Skeletal muscle satellite cell (primary cell): ENCODE results near the gene TPT1.
"Not testable (repeated sequence)": the region's sequence is repeated elsewhere in the genome, so short reads cannot be mapped to it uniquely, and the experiment has no call there.

Experiments
- H3K27me3 ChIP-seq: 2 replicates; pipeline ENCODE4 v1.7.0; 2013; ENCODE audit warnings: low read length; ENCODE audit not compliant: control insufficient read depth, insufficient read depth
- H3K36me3 ChIP-seq: 2 replicates; pipeline ENCODE4 v1.7.0; 2013; ENCODE audit warnings: mild to moderate bottlenecking, control low read depth, low read length; ENCODE audit not compliant: insufficient read depth
- H3K4me1 ChIP-seq: 2 replicates; pipeline ENCODE4 v1.7.0; 2013; ENCODE audit warnings: low read length; ENCODE audit not compliant: control insufficient read depth, insufficient read depth
- H3K4me2 ChIP-seq: 2 replicates; pipeline ENCODE4 v1.7.0; 2013; ENCODE audit warnings: mild to moderate bottlenecking, low read length
- H3K4me3 ChIP-seq: 2 replicates; pipeline ENCODE4 v1.7.0; 2013; ENCODE audit warnings: low read length
- H3K9ac ChIP-seq: 2 replicates; pipeline ENCODE4 v1.7.0; 2013; ENCODE audit warnings: mild to moderate bottlenecking, low read depth, low read length, moderate library complexity
- H3K9me3 ChIP-seq: replicated peaks from 2 replicates; pipeline ENCODE4 v1.7.0; 2013; ENCODE audit warnings: mild to moderate bottlenecking, control low read depth, low read length

The TPT1 gene

DNA sequence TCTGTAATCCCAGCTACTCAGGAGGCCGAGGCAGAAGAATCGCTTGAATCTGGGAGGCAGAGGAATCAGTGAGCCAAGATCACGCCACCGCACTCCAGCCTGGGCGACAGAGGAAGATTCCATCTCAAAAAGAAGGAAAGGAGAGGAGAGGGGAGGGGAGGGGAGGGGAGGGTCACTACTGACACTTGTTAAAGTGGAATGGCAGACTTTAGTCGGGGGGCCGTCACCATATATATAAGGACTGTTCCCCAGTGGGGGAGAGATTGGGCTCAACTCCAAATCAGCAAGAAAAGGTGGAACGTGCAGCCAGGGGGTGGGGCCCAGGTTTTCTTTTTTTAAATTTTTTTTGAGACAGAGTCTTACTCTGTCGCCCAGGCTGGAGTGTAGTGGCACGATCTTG, 26.2 kb downstream of the TPT1 start:
- Histone ChIP-seq H3K4me3 (no peak overlapping the region), H3K4me2 (no peak overlapping the region), H3K9ac (no peak overlapping the region), H3K9me3 (no peaks in the 10 kb centered on the region), H3K27me3 (no peaks in the 10 kb centered on the region), H3K4me1 (peaks cover 12% of the 10 kb centered on the region), H3K36me3 (no peaks in the 10 kb centered on the region)

DNA sequence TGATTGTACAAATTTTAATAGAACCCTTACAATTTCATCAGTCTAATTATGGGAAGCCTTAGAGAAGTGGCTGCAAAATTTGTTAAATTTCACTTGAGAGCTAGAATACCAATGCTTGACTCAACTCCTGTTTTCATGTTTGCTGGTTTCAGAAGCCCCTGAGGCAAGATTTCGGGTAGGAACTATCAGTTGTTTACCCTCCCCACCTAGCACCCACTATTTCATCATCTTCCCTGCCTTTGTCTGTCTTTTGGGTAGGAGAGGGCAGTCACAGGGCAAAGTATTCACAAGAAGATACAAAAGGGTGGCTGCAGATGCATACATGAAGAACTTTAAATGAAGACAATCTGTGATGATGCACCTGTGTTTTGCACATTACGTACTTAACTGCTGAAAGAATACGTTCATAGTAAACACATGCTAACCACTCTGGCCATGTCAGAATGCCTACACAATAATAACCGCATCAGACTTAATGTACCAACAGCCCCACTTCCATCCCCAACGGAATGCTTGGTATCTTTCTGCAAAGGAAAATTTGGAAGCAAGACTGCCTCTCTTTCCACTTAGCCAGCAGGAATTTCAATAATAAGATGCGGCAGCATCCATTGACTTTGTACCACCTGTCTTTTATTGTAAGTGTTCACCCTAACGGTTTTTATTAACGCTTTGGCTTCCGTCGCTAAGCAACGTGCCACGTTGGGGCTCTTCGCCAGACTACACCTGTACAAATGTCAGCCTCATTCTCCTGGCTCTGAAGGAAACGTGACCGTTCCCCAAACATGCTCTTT, 30.4 kb downstream of the TPT1 start:
- H3K27me3 ChIP-seq, result no peaks in the 10 kb centered on the region
- H3K4me1 ChIP-seq, result peaks cover 15% of the 10 kb centered on the region
- H3K9ac ChIP-seq, result no peak overlapping the region
- no peaks in the 10 kb centered on the region for H3K36me3 ChIP-seq
- H3K4me3 ChIP-seq, result no peak overlapping the region
- H3K9me3 ChIP-seq, result no peaks in the 10 kb centered on the region
- peak overlapping the region; percentile 96 for H3K4me2 ChIP-seq

DNA sequence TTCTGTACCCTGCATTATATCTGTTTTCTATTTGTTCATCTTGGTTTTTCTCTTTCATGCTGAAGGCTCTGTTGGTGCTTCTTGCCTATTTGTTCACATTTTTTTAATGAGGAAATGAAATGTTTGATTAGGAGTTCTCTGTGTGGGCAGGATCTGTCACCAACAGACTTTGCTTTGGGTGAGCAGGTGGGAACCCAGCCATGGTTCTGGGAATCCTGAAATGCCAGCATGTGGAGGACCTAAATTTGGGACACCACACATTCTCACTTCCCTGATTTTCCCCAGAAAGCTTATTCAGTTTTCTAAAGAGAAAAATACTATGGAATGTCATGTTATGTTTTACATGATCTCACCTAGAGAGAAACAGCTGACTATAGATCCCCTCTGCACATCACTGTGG, 34.0 kb downstream of the TPT1 start:
- Histone ChIP-seq H3K9me3 (no peaks in the 10 kb centered on the region), H3K4me3 (no peak overlapping the region), H3K9ac (no peak overlapping the region)

DNA sequence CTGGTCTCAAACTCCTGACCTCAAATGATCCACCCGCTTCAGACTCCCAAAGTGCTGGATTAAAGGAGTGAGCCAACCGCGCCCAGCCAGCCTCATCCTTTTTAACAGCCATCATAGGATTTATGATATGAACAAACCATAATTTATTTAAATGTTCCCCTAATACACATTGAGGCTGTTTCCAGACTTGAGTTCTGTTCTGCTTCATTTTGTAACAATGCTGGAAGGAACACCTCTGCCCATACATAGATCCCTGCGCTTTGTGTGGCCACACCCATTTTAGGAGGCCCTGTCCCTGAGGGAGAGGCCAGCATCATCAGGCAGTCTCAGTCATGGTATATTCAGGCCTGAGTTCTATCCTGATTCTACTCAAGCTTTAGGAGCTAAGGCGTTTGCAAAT, 35.9 kb downstream of the TPT1 start:
- H3K36me3 ChIP-seq, result no peaks in the 10 kb centered on the region
- H3K9me3 ChIP-seq, result no peaks in the 10 kb centered on the region
- no peak overlapping the region for H3K4me3 ChIP-seq
- peaks cover 3% of the 10 kb centered on the region for H3K4me1 ChIP-seq
- no peak overlapping the region for H3K9ac ChIP-seq
- no peaks in the 10 kb centered on the region for H3K27me3 ChIP-seq
- H3K4me2 ChIP-seq, result no peak overlapping the region

More for the DNA sequence above, 34.0 kb downstream of the TPT1 start:
- no peaks in the 10 kb centered on the region for H3K36me3 ChIP-seq
- no peak overlapping the region for H3K4me2 ChIP-seq
- no peaks in the 10 kb centered on the region for H3K27me3 ChIP-seq
- peaks cover 15% of the 10 kb centered on the region for H3K4me1 ChIP-seq

DNA sequence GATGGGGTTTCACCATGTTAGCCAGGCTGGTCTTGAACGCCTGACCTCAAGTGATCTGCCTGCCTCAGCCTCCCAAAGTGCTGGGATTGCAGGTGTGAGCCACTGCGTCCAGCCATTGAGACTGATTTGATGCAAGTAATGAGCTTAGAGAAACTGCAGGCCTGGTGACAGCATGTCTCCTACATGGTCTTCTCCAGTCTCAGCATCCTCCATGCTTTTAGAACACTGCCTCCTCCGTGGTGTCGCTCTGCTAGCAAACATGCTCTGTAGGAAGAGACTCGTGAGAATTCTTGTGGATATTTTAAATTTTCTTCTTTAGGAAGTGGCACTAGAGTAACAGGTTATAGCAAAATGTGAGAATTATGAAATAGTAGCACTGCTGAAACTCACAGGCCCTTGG, 37.1 kb downstream of the TPT1 start:
- Histone ChIP-seq H3K27me3 (no peaks in the 10 kb centered on the region), H3K4me2 (no peak overlapping the region), H3K36me3 (no peaks in the 10 kb centered on the region), H3K9ac (no peak overlapping the region), H3K4me3 (no peak overlapping the region), H3K4me1 (peaks cover 5% of the 10 kb centered on the region), H3K9me3 (no peaks in the 10 kb centered on the region)

DNA sequence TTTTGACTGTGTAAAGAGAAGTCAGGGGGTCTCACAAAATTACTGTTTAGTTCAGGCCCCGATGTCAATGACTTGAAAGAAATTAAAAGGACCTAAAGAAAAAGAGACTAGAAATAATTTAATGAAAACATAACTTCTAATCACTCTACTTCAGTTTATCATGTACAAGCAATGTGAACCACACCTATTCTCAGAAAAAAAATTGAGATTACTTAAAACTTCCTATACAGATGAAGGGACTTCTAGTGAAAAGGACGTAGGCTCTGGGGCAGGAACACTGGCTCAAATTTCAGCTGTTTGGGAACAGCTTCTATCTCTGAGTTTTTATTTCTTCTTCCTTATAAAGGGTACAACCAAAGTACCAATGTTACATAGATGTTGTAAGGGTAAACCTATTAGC, 38.0 kb downstream of the TPT1 start:
- H3K4me3 ChIP-seq, result no peak overlapping the region
- H3K4me1 ChIP-seq, result peaks cover 6% of the 10 kb centered on the region

DNA sequence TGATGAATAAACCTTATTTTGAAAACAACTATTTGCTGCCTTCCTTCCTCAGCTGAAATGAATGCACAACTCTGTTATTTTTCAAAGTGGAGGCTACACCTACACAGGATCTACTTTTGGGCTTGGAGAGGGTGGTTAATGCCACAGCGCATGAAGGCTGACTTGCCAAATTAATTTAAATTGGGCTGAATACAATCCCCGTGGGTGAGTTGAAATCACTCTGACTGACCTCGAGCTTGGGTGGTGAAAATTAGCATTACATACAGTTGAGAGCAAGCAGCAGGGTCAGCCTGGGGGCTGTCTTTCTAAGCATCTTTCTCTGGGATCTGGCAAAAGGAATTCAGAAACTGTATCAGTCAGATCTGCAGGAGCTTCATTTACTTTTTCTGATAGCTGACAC, 38.5 kb downstream of the TPT1 start:
- H3K4me1 ChIP-seq, result peaks cover 6% of the 10 kb centered on the region
- no peak overlapping the region for H3K4me2 ChIP-seq
- H3K27me3 ChIP-seq, result no peaks in the 10 kb centered on the region
- no peak overlapping the region for H3K9ac ChIP-seq
- H3K36me3 ChIP-seq, result no peaks in the 10 kb centered on the region
- no peak overlapping the region for H3K4me3 ChIP-seq
- no peaks in the 10 kb centered on the region for H3K9me3 ChIP-seq

More for the DNA sequence above, 38.0 kb downstream of the TPT1 start:
- H3K9ac ChIP-seq, result no peak overlapping the region
- H3K27me3 ChIP-seq, result no peaks in the 10 kb centered on the region
- no peaks in the 10 kb centered on the region for H3K36me3 ChIP-seq
- H3K9me3 ChIP-seq, result no peaks in the 10 kb centered on the region
- H3K4me2 ChIP-seq, result no peak overlapping the region

DNA sequence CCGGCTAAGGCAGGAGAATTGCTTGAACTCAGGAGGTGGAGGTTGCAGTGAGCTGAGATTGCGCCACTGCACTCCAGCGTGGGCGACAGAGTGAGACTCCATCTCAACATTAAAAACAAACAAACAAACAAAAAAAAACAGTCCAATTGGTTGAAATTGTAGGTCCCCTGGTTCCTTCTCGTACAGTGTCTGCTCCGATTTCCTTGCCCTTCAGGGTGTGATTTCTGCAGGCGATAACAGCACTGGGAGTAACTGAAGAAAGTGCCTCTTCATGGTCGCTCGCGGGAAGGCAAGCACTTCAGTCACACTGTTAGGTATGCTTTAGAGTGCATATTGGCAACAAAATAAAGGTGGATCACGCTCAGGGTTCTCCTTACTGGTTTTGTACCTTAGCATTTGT, 39.7 kb downstream of the TPT1 start:
- H3K4me2 ChIP-seq, result no peak overlapping the region
- no peaks in the 10 kb centered on the region for H3K9me3 ChIP-seq
- H3K4me3 ChIP-seq, result no peak overlapping the region
- no peaks in the 10 kb centered on the region for H3K27me3 ChIP-seq
- H3K4me1 ChIP-seq, result peaks cover 6% of the 10 kb centered on the region
- no peaks in the 10 kb centered on the region for H3K36me3 ChIP-seq
- no peak overlapping the region for H3K9ac ChIP-seq

DNA sequence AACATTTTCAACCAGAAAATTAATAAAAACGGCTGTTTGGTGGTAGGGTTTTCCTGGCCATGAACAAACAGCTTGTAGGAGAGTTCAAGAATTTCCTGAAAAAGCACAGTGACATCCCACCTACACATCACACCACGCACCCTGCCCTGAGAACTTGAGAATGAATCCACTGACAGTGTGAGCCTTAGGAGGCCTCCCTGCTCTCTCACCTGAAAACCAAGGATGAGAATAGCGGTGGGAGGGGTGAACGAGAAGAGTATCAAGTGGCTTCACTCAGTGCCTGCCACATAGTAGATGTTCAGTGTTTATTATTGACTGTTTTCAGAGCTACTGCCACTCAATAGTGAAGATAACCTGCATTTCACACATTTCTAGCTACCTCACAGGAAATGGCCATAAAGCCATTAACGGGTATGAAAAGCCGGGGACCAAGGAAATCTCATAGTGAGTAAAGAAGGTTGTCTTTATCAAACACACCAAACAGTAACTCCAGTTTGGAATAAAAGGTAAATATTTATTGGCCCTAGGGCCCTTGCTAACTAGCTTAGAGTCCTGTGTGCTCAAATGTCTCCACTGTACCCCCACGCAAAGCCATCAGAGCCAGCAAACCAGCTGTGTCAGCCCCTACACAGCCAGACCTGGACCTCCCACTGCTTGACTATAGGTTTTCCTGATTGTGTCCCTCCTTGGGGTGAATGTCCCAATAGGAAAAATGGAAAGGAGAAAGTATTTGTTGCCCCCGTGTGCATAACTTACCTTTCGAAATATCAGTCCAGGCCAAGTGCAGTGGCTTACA, 40.6 kb downstream of the TPT1 start:
- Histone ChIP-seq H3K9ac (no peak overlapping the region), H3K27me3 (no peaks in the 10 kb centered on the region), H3K9me3 (no peaks in the 10 kb centered on the region), H3K4me1 (peaks cover 7% of the 10 kb centered on the region), H3K4me3 (no peak overlapping the region), H3K4me2 (no peak overlapping the region), H3K36me3 (no peaks in the 10 kb centered on the region)

DNA sequence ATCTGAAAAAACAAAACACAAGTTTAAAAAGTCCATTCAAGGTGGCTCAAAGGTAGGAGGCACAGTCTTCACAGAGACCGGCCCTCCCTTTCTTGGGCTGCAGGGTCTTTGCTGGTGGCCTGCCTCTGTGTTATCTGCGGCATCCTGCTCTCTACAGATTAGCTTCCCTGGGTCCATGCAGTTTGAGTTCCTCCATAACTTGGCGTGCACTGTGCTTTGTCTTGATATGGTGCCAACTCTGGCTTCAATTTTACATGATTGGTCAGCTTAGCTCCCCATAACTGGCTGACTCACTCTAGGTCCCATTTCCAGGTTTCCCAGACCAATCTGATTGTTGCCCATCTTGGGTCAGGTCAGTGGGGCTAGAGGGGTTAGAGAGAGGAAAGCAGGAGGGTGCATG, 41.8 kb downstream of the TPT1 start:
- H3K4me1 ChIP-seq, result peaks cover 9% of the 10 kb centered on the region
- no peak overlapping the region for H3K4me2 ChIP-seq
- no peaks in the 10 kb centered on the region for H3K27me3 ChIP-seq
- no peak overlapping the region for H3K9ac ChIP-seq
- H3K4me3 ChIP-seq, result no peak overlapping the region
- H3K36me3 ChIP-seq, result no peaks in the 10 kb centered on the region
- H3K9me3 ChIP-seq, result no peaks in the 10 kb centered on the region

DNA sequence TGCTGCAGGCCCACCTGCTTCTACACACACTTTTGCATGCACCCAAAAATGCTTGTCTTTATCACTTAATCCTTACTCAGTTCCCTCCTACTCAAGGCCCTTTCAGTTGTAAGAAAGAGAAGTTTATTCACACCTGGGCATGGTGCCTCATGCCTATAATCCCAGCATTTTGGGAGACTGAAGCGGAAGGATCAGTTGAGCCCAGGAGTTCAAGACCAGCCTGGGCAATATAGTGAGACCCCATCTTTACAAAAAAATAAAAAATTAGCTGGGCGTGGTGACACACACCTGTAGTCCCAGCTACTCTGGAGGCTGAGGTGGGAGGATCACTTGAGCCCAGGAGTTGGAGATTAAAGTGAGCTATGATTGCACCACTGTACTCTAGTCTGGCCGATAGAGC, 42.4 kb downstream of the TPT1 start:
- H3K36me3 ChIP-seq, H3K4me3 ChIP-seq, H3K4me1 ChIP-seq, H3K9ac ChIP-seq, H3K9me3 ChIP-seq, H3K27me3 ChIP-seq, H3K4me2 ChIP-seq: not testable (repeated sequence)

DNA sequence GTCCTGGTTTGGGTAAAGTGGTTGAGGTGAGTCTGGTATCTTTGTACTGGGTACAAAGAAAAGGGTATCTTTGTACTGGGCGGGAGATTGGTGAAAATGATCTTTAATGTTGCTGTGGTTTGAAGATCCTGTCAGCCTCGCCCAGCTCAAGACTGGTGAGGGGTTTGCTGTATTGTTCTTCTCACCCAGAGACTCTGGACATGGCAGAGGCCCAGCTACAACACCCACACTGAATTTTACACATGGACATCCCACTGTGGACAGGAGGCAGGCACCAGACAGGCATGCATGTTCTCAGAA, 42.8 kb downstream of the TPT1 start:
- no peaks in the 10 kb centered on the region for H3K36me3 ChIP-seq
- no peaks in the 10 kb centered on the region for H3K27me3 ChIP-seq
- H3K4me1 ChIP-seq, result peaks cover 9% of the 10 kb centered on the region
- H3K9ac ChIP-seq, result no peak overlapping the region
- H3K9me3 ChIP-seq, result no peaks in the 10 kb centered on the region
- no peak overlapping the region for H3K4me2 ChIP-seq
- H3K4me3 ChIP-seq, result no peak overlapping the region
